ENCODE measurements around the gene SLC6A17.

The SLC6A17 gene

DNA sequence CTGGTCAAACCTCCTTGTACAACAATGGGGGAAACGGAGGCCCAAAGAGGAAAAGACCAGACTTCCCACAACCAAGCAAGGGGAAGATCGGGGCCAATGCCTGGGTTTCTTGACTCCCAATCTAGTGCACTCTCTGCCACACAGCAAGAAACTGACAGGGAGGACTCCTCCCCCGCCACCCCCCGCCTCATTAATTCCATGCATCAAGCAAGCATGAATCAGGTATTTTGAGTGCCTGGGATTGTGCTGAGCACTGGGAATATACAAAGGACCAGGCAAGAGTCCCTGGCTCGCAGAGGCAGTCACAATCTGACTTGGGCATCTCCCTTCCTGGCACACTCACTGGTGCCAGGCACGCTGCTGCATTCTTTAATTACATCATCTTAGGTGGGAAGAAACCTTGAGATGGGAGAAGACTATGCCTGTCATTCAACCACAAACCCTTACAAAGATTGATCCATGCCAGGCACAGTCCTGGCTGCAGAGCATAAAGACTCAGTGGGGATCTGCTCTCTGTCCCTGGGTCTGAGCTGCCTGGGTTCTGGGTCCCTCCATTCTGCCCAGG is 55.4 kb downstream of the SLC6A17 start:
- no peak for DNase-seq

DNA sequence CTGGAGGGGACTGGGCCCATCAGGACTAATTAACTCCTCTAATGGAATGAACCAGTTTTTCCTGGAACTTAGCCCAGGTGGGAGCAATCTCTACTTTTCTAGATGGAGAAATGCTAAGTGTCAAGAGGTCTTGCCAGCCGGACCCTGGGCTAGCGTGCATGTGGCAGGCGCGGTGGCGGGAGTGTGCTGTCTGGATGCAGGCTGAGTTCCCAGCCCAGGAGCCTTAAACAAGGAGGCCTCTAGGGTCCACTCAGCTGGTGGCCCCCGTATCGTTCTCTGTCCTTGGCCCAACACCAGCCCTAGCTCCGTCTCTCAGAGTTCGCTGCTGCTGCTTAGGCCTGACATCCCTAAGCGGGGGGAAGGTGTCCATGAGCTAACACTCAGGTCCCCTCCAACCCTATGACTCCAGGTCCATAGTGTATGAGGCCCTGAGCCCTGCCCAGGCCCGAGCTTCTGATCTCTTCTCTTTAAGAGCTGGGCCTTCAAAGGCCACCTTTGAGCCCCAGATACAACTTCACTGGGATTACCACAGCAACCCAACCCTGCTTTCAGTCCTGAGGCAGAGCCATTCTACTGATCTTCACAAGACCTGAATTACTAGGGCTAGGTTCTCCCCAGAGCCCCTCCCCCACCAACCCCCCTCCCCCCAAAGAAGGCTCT is 56.1 kb downstream of the SLC6A17 start:
- no peak for DNase-seq

GRCh38 chr1:110207831-110208230 is 57.5 kb downstream of the SLC6A17 start:
- DNase-seq: peak; percentile 74

DNA sequence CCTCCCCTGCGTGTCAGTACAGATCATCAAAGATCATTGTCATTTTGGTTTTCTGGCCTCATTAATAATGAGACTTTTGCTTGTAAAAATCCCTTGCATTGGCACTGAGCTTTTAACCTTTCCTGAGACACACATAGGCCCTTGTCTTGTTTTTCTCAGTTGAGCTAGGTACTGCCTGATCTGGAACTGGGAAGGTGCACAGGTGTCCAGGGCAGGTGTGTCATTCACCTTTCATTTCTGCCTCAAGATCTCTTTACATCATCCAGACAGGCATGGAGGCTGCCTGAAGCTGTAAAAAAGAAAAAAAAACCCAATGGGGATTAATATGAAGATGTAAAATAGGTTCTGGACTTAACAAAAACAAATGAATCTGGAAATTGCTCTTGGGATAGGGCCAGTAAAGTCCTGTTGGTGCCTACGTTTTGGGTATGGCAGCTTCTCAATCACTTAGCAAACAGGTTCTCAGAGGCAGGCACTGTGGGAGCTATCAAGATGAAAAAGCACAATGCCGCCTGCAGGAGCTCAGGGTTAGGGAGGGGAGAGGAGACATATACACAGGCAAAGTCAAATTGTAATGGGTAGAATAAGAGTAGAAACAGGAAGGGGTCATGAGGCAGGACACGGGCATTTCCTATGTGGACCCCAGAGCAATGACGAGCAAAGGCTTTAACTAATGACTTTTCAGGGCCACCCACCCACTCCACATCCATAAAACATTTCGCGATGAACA is 58.8 kb downstream of the SLC6A17 start:
- no peak for DNase-seq

DNA sequence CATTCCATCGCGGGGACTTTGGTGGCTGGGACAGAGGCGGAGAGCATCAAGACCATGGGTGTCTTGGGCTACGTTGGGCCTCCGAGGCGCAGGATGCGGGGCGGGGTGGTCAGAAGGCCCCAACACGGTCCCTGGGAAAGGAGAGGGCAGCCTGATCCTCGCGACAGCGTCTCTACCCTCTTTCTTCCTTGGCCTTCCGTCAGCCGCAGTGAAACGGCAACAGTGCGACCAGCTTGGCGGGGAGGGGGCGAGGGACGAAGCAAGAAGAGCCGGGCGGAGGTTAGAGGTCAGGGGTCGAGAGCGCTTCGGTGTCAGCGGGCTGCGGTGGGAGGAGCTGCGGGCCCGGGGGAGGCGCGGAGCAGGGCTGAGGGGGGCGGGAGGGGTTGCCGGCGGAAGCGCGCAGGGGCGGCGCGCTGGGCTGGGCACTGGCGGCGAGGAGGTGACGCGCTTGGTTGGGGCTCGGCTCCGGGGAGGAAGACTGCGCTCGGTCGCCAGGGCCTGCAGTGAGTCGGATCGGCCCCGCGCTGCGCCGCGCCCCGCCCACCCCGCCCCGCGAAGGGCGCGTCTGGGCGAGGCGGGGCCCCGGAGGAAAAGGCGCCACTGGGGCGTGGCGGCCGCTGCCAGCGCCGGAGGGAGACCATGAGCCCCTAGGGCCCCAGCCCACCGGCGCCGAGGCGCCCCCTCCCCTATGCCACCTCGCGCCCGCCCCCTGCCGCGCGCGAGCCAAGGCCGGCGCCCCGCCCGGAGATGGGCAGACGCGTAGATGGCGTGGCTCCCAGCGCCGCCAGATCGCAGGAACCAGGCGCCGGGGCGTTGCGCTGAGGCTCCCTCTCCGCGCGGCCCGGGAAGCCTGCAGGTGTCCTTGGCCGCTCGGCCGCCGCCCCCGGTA is 59.7 kb downstream of the SLC6A17 start, which contains the start of gene KCNC4:
Gene KCNC4 (plus strand): TSS at position 600 of the 889 bp plus-strand sequence. CDS start 1,186 bp downstream, outside the sequence.
- peak; percentile 84 for DNase-seq

- peak; percentile 54 for DNase-seq
These were observed 60.6 kb downstream of the SLC6A17 start for GRCh38 chr1:110210604-110211495.

GRCh38 chr1:110211496-110212168 is 61.3 kb downstream of the SLC6A17 start:
- DNase-seq: no peak

- DNase-seq: no peak
These were observed 62.2 kb downstream of the SLC6A17 start for GRCh38 chr1:110212169-110213142.

DNA sequence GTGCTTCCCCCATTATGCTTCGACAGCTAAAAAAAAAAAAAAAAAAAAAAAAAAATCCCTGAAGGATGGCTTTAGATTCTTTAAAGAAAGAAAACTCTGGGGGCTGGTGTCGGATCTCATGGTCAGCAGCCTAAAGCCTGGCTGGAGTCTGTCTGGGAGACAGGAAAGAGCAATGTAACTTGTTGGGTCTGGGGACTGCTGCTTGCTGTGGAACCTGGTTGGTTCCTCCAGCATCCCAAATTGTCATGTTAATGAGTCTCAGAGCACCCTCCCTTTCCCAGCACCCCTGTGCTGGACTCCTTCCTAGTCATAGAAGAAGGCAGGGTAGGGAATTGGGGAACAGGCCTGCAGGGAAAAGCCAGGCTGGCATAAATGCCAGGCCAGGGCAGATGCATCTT is 62.8 kb downstream of the SLC6A17 start:
- no peak for DNase-seq

DNA sequence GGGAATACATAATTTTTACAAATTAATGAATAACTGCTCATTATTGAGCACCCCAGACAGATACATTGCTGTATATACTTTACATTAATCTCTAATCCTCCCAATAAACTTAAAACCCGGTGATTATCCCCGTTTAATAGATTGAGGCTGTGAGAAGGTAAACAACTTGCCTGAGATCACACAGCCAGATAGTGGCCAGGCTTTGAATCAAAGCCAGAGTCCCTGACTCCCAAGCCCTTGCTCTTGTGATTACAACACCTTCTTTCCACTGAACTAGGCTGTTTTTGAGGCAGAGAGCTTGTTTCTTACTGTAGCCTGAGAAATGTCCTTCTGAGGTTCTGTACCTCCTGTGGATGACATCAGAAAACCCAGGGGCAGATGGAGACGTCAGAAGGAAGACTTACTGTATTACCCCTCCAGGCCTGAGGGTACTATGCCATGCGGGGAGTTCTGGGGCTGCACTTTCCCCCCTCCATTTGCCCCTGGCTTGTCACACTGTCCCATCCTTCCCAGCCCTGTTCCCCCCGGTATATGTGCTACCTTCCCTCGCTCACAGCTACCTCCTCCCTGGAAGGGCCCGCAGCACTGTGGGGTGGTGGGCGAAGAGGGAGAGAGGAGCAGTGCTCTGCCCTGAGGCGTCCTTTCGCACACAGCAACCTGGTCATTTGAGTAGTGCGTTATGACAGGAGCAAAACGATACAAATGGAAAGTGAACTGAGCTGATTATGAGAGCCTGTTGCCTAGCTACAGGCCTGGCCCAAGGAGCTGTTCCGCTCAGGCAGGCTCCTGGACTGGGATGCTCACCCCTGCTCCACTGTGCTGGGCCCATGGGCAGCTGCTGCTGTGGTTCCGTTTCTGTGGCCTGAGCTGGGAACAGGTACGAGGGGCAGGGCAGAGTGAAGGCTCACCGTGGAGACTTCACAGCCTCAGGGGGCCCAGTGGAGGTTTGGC is 64.4 kb downstream of the SLC6A17 start:
- no peak for DNase-seq

DNA sequence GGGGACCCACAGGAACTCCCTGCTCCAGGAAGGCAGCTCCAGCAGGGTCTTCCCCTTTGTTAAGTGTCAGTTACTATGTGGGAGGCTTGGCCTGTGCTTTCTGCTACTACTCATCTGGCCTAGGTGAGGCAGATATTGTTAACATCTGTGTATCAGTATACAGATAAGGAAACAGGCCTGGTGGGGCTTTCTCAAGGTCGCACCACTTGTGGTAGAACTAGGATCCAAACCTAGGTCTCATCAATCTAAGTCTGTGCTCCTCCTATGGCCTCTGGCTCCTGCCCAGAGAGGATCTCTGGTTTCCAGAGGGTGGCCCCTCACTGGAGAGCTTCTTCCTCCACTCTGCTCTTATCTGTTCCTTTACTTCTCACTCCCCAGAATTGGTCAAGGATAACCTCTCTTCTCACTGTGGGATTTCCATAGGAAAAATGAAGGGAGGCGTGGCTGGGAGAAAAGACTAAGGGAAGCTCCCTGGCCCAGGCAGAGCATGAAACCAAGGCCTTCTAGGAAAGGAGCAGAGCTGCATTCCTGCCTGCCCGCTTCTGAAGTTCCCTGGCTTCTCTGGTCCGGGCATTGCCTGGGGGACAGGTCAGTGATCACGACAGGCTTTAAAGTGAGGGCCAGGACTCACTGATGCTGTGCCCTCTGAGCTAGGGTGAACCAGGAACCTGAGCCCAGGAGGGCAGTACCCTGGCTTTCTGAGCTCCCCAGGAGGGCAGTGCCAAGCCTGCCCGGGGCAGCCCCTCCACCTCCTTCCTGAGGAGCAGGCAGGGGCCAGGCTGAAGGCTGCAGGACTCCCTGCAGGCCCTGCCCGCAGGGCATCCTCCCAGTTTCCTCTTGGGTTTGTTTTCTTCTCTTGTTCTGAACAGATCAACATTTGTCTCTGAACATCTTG is 65.6 kb downstream of the SLC6A17 start:
- no peak for DNase-seq

- no peak for DNase-seq
These were observed 66.7 kb downstream of the SLC6A17 start for GRCh38 chr1:110216844-110217444.

DNA sequence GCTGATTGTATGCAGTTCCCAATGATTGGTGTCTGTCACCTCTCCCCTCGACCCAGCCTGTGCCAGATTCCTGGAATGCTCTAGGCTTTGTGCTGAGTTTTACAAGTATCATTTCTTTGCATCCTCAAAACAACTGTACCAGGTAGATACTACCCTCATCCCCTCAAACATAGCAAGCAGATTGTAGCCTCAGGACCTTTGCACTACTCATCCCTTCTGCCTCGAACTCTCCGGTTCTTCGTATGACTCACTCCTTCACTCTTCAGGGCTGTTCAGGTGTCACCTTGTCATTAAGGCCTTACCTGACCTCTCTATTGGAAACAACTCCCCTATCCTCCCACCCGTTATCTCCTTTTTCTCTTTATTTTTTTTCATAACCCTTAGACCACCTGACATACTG is 67.8 kb downstream of the SLC6A17 start:
- DNase-seq: no peak

- DNase-seq: no peak
These were observed 68.4 kb downstream of the SLC6A17 start for GRCh38 chr1:110218739-110219138.

DNA sequence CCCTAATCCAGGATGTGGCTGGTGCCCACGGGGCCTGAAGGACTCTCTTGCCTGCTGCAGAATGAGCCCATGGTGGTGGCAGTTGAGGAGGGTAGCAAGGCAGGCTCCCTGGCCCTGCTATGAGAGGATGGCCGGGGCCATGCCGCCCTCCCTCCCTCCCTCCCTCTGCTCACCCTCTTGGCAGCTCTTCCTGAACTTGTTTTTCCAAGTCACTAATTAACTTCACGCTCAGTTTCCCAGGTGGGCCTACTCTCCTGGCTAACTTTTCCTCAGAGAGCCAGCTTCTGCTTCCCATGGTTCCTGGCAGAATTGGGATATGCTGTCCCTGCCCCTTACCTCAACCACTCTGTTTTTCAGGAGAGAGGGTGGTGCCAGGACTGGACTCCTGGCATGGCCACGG is 70.0 kb downstream of the SLC6A17 start:
- DNase-seq: no peak

- no peak for DNase-seq
These were observed 70.8 kb downstream of the SLC6A17 start for GRCh38 chr1:110221119-110221518.

GRCh38 chr1:110223127-110223526 is 72.8 kb downstream of the SLC6A17 start:
- no peak for DNase-seq

Data from femur (tissue), 1 donor.